Thoracic aorta (tissue), 2 donors: Measurements from ENCODE around the gene ZFX. TPM values are rescaled to one million over a fixed set of nuclear protein-coding genes. Genes with fewer than 3 reads are reported as not detected.

Experiments
- ATAC-seq: fragments of 150-250 bp; one replicate; pipeline ENCODE4 v1.8.0; 2017; ENCODE audit warnings: low read depth; ENCODE audit not compliant: insufficient number of reproducible peaks, low FRiP score
- DNase-seq: peaks from one replicate; pipeline ENCODE4 v3.0.0-alpha.2; 2020; ENCODE audit warnings: low spot score
- H3K27ac ChIP-seq, 2 donors: fragments of 200-600 bp; sonication (generic); 1 replicate in 1 of 2; 2 replicates in 1 of 2; pipeline ENCODE4 v1.5.1; 2016; ENCODE audit warnings: mild to moderate bottlenecking in 2 of 2, moderate library complexity in 2 of 2
- H3K27me3 ChIP-seq: fragments of 200-600 bp; sonication (generic); replicated peaks from 2 replicates; pipeline ENCODE4 v1.6.0; 2016; ENCODE audit warnings: mild to moderate bottlenecking; ENCODE audit not compliant: insufficient read depth
- H3K36me3 ChIP-seq: fragments of 200-600 bp; sonication (generic); one replicate; pipeline ENCODE4 v1.5.1; 2016
- H3K4me1 ChIP-seq, 2 donors: fragments of 200-600 bp; sonication (generic); 1 replicate in 1 of 2; 2 replicates in 1 of 2; pipeline versions ENCODE4 v1.5.1 to v1.6.0; 2016; ENCODE audit warnings: low read depth in 2 of 2, mild to moderate bottlenecking in 1 of 2; ENCODE audit not compliant: control insufficient read depth in 1 of 2
- H3K4me3 ChIP-seq: fragments of 200-600 bp; sonication (generic); 2 replicates; pipeline ENCODE4 v1.5.1; 2016; ENCODE audit warnings: mild to moderate bottlenecking
- H3K9me3 ChIP-seq: fragments of 200-600 bp; sonication (generic); 2 replicates; pipeline ENCODE4 v1.5.1; 2016
- CTCF ChIP-seq: fragments of 200-600 bp; sonication (generic); IDR thresholded peaks from one replicate; pipeline ENCODE4 v1.5.1; 2019; ENCODE audit warnings: antibody characterized with exemption
- total RNA-seq, 2 donors: library from RNA; depleted of rRNA; stranded (reverse); fragments of >200 nt; gene quantifications; one replicate each; pipeline versions ENCODE4 v1.1.0 to v1.2.3, GENCODE V29; 2016

Gene ZFX
- total RNA-seq, 2 donors from 2014 or later, result 38.4 to 39.7 TPM

DNA sequence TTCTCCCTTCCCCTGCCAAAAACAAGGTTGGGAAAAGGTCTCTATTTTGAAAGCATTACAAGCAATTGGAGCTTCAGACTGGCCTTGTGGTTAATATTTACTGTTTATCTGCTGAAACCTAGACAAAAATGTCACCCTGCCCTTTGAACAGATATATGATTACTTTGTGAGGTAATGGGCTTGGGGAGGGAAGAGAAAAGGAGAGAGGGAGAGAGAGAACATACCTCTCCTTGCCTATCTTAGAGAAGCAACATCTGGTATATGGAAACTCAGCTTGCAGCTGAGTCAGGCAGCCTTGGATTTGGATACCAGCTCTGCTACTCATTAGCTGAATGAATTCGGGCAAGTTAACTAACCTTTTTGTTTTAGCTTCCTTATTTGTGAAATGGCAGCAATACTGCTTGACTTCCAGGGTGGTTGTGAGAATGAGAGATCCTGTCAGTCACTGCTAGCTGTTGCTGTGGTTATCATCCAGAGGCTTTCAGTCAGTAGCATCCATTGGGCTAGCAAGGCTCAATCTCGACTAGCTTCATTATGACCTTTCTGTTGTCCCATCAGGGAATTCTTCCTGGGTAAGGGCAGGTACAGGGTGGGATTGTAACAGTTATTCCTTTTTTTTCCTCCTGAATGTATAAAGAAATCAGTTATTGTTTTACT is 41.1 kb downstream of the ZFX start:
- DNase-seq (no peak), ATAC-seq (no peak)
- no peaks in the 10 kb centered on the region for H3K36me3 ChIP-seq
- no peaks in the 10 kb centered on the region for H3K4me1 ChIP-seq
- H3K9me3 ChIP-seq, result no peaks in the 10 kb centered on the region
- no peak overlapping the region for H3K4me3 ChIP-seq
- TF ChIP-seq CTCF, result no peak
- peak overlapping the region in 1 of 2 donors; percentile 34 for H3K27ac ChIP-seq
- no peaks in the 10 kb centered on the region for H3K27me3 ChIP-seq

GRCh38 chrX:24196509-24196908 is 47.0 kb downstream of the ZFX start:
- no peaks in the 10 kb centered on the region for H3K9me3 ChIP-seq
- no peaks in the 10 kb centered on the region for H3K27me3 ChIP-seq
- DNase-seq, result no peak
- H3K36me3 ChIP-seq, result no peaks in the 10 kb centered on the region
- no peak overlapping the region for H3K4me3 ChIP-seq
- no peak overlapping the region for H3K27ac ChIP-seq
- peaks cover 0 to 6% of the 10 kb centered on the region in 2 donors for H3K4me1 ChIP-seq
- no peak for TF ChIP-seq CTCF
- no peak for ATAC-seq

DNA sequence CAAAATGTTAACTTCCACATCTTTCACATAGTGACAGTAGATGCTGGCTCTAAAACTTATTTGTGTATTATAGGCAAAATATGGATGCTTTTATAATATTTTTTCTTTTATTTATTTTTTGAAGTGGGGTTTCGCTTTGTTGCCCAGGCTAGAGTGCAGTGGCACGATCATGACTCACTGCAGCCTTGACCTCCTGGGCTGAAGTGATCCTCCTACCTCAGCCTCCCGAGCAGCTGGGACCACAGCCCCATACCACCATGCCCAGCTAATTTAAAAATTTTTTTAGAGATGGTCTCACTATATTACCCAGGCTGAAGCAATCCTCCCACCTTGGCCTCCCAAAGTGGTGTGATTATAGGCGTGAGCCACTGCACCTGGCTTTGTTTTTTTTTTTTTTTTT is 48.6 kb downstream of the ZFX start:
- TF ChIP-seq CTCF, result no peak
- no peak overlapping the region for H3K27ac ChIP-seq
- DNase-seq, result no peak
- no peaks in the 10 kb centered on the region for H3K36me3 ChIP-seq
- no peak overlapping the region for H3K4me3 ChIP-seq
- peaks cover 0 to 22% of the 10 kb centered on the region in 2 donors for H3K4me1 ChIP-seq
- no peaks in the 10 kb centered on the region for H3K27me3 ChIP-seq
- H3K9me3 ChIP-seq, result no peaks in the 10 kb centered on the region
- no peak for ATAC-seq

DNA sequence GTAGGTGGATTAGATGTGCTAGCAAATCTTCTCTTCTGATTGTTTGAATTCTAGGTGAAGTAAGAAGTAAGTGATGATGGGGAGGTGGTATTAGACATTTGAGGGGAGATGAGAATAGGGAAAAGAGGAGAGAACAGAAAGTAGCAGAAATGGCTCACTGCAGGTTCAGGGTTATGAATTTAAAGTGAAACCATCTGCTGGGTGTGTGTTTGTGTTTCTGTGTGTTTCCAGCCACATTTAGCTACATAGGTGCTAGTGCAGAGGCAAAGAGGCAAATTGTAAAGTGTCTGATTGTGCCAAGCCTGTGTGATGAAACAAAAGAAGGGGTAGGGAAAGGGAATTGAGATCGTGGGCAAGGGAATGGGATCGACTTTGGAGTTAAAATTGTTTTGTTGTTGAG is 50.6 kb downstream of the ZFX start:
- Histone ChIP-seq H3K27me3 (no peaks in the 10 kb centered on the region), H3K4me3 (no peak overlapping the region), H3K9me3 (no peaks in the 10 kb centered on the region), H3K36me3 (no peaks in the 10 kb centered on the region), H3K27ac (no peak overlapping the region), H3K4me1 (peaks cover 3 to 28% of the 10 kb centered on the region in 2 donors)
- no peak for TF ChIP-seq CTCF
- DNase-seq (no peak), ATAC-seq (no peak)

- H3K27me3 ChIP-seq, result no peaks in the 10 kb centered on the region
- no peak for TF ChIP-seq CTCF
- ATAC-seq, result no peak
- no peaks in the 10 kb centered on the region for H3K9me3 ChIP-seq
- H3K4me1 ChIP-seq, result peaks cover 3 to 28% of the 10 kb centered on the region in 2 donors
- DNase-seq, result no peak
- no peak overlapping the region for H3K27ac ChIP-seq
- no peaks in the 10 kb centered on the region for H3K36me3 ChIP-seq
- no peak overlapping the region for H3K4me3 ChIP-seq
These were observed 51.7 kb downstream of the ZFX start for GRCh38 chrX:24201216-24201615.
